GM12874 (cell line): Measurements from ENCODE around the gene PLCH1.

ENCODE experiments used
- CTCF ChIP-seq: IDR thresholded peaks from 2 replicates; pipeline ENCODE4 v1.5.1; 2011; ENCODE audit warnings: low read depth, mild to moderate bottlenecking, control low read depth, low read length, moderate library complexity; ENCODE audit not compliant: insufficient read depth

PLCH1 gene

GRCh38 chr3:155736381-155736780, 8.5 kb downstream of the PLCH1 start:
- no peak for TF ChIP-seq CTCF

- no peak for TF ChIP-seq CTCF
Measured at GRCh38 chr3:155730843-155731242, 14.0 kb downstream of the PLCH1 start.

GRCh38 chr3:155727836-155728235, 17.0 kb downstream of the PLCH1 start:
- TF ChIP-seq CTCF, result no peak

GRCh38 chr3:155714295-155714718, 30.6 kb downstream of the PLCH1 start:
- no peak for TF ChIP-seq CTCF

GRCh38 chr3:155712008-155712407, 32.9 kb downstream of the PLCH1 start:
- no peak for TF ChIP-seq CTCF

GRCh38 chr3:155704771-155705559, 39.9 kb downstream of the PLCH1 start:
- TF ChIP-seq CTCF, result no peak

GRCh38 chr3:155704061-155704460, 40.8 kb downstream of the PLCH1 start:
- no peak for TF ChIP-seq CTCF
